ENCODE results near the gene TCTN2.

The TCTN2 gene

DNA sequence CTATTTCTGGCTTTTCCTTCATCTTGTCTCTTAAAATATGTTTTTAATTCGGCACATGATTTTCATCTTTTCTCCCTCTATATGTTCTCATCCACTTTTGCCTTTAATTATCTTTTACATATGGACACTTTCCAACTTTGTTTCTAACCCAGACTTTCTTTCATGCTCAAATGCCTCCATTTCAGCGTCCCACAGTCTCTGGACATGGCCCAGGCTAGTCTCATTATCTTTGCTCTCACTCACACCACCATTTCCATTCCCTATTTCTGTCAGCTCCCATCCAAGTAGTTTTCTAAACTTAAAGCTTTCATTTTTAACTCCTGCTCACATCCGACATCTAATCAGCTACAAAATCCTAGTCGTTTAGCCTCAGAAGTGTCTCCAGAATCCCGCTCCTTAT, 22.5 kb upstream of the TCTN2 start:
- Histone ChIP-seq H3K9me3 (ENCODE audit: insufficient read depth, low read length, severe bottlenecking) (no peaks in the 10 kb centered on the region), H3K36me3 (ENCODE audit: insufficient read depth, low read length) (peaks cover 77% of the 10 kb centered on the region), H3K4me1 (ENCODE audit: insufficient read depth, low read length) (no peaks in the 10 kb centered on the region), H2AFZ (ENCODE audit: low read depth, low read length) (no peak overlapping the region), H4K20me1 (ENCODE audit: insufficient read depth, low read length) (no peaks in the 10 kb centered on the region; the same call in 1 of the 2 replicates), H3K4me2 (ENCODE audit: insufficient read depth, low read length) (no peak overlapping the region), H3K9ac (ENCODE audit: low read depth, low read length) (no peak overlapping the region), H3K79me2 (ENCODE audit: insufficient read depth, low read length) (peaks cover 6% of the 10 kb centered on the region; the same call in 1 of the 2 replicates), H3K4me3 (ENCODE audit: low read depth in 1 of 2, low read length in 2 of 2) (no peak overlapping the region), H3K27me3 (ENCODE audit: insufficient read depth, low read length, poor library complexity) (no peaks in the 10 kb centered on the region), H3K27ac (ENCODE audit: low read length) (no peak overlapping the region)
- ATAC-seq (ENCODE audit: insufficient read depth, low read depth) (no peak), DNase-seq (no peak)
- TF ChIP-seq, protein P1, sequence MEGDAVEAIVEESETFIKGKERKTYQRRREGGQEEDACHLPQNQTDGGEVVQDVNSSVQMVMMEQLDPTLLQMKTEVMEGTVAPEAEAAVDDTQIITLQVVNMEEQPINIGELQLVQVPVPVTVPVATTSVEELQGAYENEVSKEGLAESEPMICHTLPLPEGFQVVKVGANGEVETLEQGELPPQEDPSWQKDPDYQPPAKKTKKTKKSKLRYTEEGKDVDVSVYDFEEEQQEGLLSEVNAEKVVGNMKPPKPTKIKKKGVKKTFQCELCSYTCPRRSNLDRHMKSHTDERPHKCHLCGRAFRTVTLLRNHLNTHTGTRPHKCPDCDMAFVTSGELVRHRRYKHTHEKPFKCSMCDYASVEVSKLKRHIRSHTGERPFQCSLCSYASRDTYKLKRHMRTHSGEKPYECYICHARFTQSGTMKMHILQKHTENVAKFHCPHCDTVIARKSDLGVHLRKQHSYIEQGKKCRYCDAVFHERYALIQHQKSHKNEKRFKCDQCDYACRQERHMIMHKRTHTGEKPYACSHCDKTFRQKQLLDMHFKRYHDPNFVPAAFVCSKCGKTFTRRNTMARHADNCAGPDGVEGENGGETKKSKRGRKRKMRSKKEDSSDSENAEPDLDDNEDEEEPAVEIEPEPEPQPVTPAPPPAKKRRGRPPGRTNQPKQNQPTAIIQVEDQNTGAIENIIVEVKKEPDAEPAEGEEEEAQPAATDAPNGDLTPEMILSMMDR (IDR thresholded peaks at IDR 0.05; ENCODE audit: borderline replicate concordance, extremely low read depth, low read length, poor library complexity, severe bottlenecking): no peak
- no peak for TF ChIP-seq EZH2 (IDR thresholded peaks at IDR 0.05; ENCODE audit: borderline replicate concordance, low read depth, low read length, severe bottlenecking)

DNA sequence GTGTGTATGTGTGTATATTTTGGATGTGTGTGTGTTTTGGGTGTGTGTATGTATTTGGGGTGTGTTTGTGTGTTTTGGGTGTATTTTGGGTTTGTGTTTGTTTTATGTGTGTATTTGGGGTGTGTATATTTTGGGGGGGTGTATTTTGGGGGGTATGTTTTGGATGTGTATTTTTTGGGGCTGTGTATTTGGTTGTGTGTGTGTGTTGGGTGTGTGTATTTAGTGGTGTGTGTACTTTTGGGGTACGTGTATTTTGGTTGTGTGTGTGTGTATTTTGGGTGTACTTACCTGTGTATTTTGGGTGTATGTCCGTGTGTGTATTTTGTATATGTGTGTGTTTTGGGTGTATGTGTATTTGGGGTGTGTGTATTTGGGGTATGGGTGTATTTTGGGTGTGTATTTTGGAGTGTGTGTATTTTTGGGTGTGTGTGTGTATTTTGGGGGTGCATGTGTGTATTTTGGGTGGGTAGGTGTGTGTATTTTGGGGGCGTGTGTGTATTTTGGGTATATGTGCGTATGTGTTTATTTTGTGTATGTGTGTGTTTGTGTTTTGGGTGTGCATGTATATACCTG, 16.7 kb upstream of the TCTN2 start:
- no peak overlapping the region for H3K4me2 ChIP-seq (ENCODE audit: insufficient read depth, low read length)
- TF ChIP-seq EZH2 (IDR thresholded peaks at IDR 0.05; ENCODE audit: borderline replicate concordance, low read depth, low read length, severe bottlenecking): no peak
- TF ChIP-seq, protein P1 (IDR thresholded peaks at IDR 0.05; ENCODE audit: borderline replicate concordance, extremely low read depth, low read length, poor library complexity, severe bottlenecking): no peak
- no peak overlapping the region for H3K4me3 ChIP-seq (ENCODE audit: low read depth in 1 of 2, low read length in 2 of 2)
- DNase-seq: no peak
- no peaks in the 10 kb centered on the region for H3K9me3 ChIP-seq (ENCODE audit: insufficient read depth, low read length, severe bottlenecking)
- no peaks in the 10 kb centered on the region; the same call in 1 of the 2 replicates for H4K20me1 ChIP-seq (ENCODE audit: insufficient read depth, low read length)
- H3K79me2 ChIP-seq (ENCODE audit: insufficient read depth, low read length): peaks cover 1% of the 10 kb centered on the region; the same call in 1 of the 2 replicates
- H3K27me3 ChIP-seq (ENCODE audit: insufficient read depth, low read length, poor library complexity): no peaks in the 10 kb centered on the region
- peaks cover 74% of the 10 kb centered on the region for H3K36me3 ChIP-seq (ENCODE audit: insufficient read depth, low read length)
- ATAC-seq (ENCODE audit: insufficient read depth, low read depth): no peak
- no peaks in the 10 kb centered on the region for H3K4me1 ChIP-seq (ENCODE audit: insufficient read depth, low read length)
- no peak overlapping the region for H3K9ac ChIP-seq (ENCODE audit: low read depth, low read length)
- H3K27ac ChIP-seq (ENCODE audit: low read length): no peak overlapping the region
- H2AFZ ChIP-seq (ENCODE audit: low read depth, low read length): no peak overlapping the region

DNA sequence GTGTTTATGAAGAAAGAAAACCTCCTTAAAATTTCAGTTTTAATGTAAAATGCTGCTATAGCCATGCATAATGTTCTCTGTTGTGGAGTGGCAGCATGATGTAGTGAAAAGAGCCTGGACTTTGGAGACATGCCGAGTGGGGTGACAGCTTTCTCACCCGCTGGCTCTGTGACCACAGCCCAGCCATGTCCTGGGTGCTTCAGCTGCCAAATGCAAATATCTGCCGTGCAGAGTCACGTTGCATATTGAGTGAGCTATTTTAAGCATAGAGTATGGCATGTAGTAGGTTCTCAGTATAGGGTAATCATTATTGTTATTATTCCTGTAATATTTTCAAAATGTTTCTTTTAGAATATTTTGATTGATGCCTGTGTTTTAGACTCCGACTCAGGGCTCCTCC, 15.5 kb upstream of the TCTN2 start:
- Histone ChIP-seq H3K27ac (ENCODE audit: low read length) (no peak overlapping the region), H3K27me3 (ENCODE audit: insufficient read depth, low read length, poor library complexity) (no peaks in the 10 kb centered on the region), H3K36me3 (ENCODE audit: insufficient read depth, low read length) (peaks cover 72% of the 10 kb centered on the region), H3K9me3 (ENCODE audit: insufficient read depth, low read length, severe bottlenecking) (no peaks in the 10 kb centered on the region), H3K4me2 (ENCODE audit: insufficient read depth, low read length) (no peak overlapping the region), H3K79me2 (ENCODE audit: insufficient read depth, low read length) (no peaks in the 10 kb centered on the region), H3K4me3 (ENCODE audit: low read depth in 1 of 2, low read length in 2 of 2) (no peak overlapping the region), H4K20me1 (ENCODE audit: insufficient read depth, low read length) (no peaks in the 10 kb centered on the region), H3K4me1 (ENCODE audit: insufficient read depth, low read length) (no peaks in the 10 kb centered on the region), H2AFZ (ENCODE audit: low read depth, low read length) (no peak overlapping the region), H3K9ac (ENCODE audit: low read depth, low read length) (no peak overlapping the region)
- DNase-seq (no peak), ATAC-seq (ENCODE audit: insufficient read depth, low read depth) (no peak)
- TF ChIP-seq, protein P1 (IDR thresholded peaks at IDR 0.05; ENCODE audit: borderline replicate concordance, extremely low read depth, low read length, poor library complexity, severe bottlenecking): no peak
- TF ChIP-seq EZH2 (IDR thresholded peaks at IDR 0.05; ENCODE audit: borderline replicate concordance, low read depth, low read length, severe bottlenecking): no peak

Measured in DND-41 (cell line).